NCI-H187 treated with DMSO at 0.1 percent for 48 hours (cell line): Measurements from ENCODE around the gene CAPN12.

Experiments
- DNase-seq: peaks from one replicate; lab custom pipeline; 2025; lab: John Stamatoyannopoulos, UW

CAPN12 gene

GRCh38 chr19:38723990-38724854, 20.1 kb downstream of the CAPN12 start:
- no peak for DNase-seq

- no peak for DNase-seq
These were observed 20.7 kb downstream of the CAPN12 start for GRCh38 chr19:38723606-38723965.

GRCh38 chr19:38722947-38723605, 21.2 kb downstream of the CAPN12 start:
- no peak for DNase-seq

GRCh38 chr19:38721979-38722773, 22.1 kb downstream of the CAPN12 start:
- DNase-seq, result no peak

- no peak for DNase-seq
These were observed 22.8 kb downstream of the CAPN12 start for GRCh38 chr19:38721496-38721895.

- DNase-seq, result no peak
These were observed 23.6 kb downstream of the CAPN12 start for GRCh38 chr19:38720559-38721236.

GRCh38 chr19:38719761-38720558, 24.3 kb downstream of the CAPN12 start:
- DNase-seq, result no peak

GRCh38 chr19:38718747-38719543, 25.3 kb downstream of the CAPN12 start:
- DNase-seq, result no peak

GRCh38 chr19:38717855-38718254, 26.4 kb downstream of the CAPN12 start:
- DNase-seq, result no peak

- no peak for DNase-seq
These were observed 27.2 kb downstream of the CAPN12 start for GRCh38 chr19:38717051-38717450.

- no peak for DNase-seq
These were observed 28.7 kb downstream of the CAPN12 start for GRCh38 chr19:38715555-38715954.

- no peak for DNase-seq
These were observed 29.9 kb downstream of the CAPN12 start for GRCh38 chr19:38714354-38714778.

GRCh38 chr19:38713865-38714264, 30.4 kb downstream of the CAPN12 start:
- no peak for DNase-seq

GRCh38 chr19:38713227-38713649, 31.0 kb downstream of the CAPN12 start:
- DNase-seq, result no peak

GRCh38 chr19:38712161-38712748, 32.0 kb downstream of the CAPN12 start:
- DNase-seq, result no peak

GRCh38 chr19:38711726-38712153, 32.5 kb downstream of the CAPN12 start:
- no peak for DNase-seq

GRCh38 chr19:38710928-38711725, 33.1 kb downstream of the CAPN12 start:
- DNase-seq, result no peak

GRCh38 chr19:38710416-38710702, 33.9 kb downstream of the CAPN12 start:
- DNase-seq, result no peak
